H7 (cell line): Measurements from ENCODE around the gene TRIO. TPM values are rescaled to one million over a fixed set of nuclear protein-coding genes. Genes with fewer than 3 reads are reported as not detected.
"Not testable (repeated sequence)": the region's sequence is repeated elsewhere in the genome, so short reads cannot be mapped to it uniquely, and the experiment has no call there.

Source experiments
- DNase-seq: peaks from one replicate; pipeline ENCODE4 v3.0.0; 2012
- H3K27me3 ChIP-seq: 2 replicates; pipeline ENCODE4 v1.6.0; 2011; ENCODE audit warnings: mild to moderate bottlenecking, low read length; ENCODE audit not compliant: control insufficient read depth, insufficient read depth
- H3K36me3 ChIP-seq: replicated peaks from 2 replicates; pipeline ENCODE4 v1.5.1; 2011; ENCODE audit warnings: low read length; ENCODE audit not compliant: control insufficient read depth, insufficient read depth
- H3K4me3 ChIP-seq: 2 replicates; pipeline ENCODE4 v1.5.1; 2011; ENCODE audit warnings: low read depth, mild to moderate bottlenecking, control low read depth, low read length, moderate library complexity; ENCODE audit not compliant: insufficient read depth
- total RNA-seq: library from RNA; depleted of rRNA; stranded (reverse); fragments of >200 nt; shearing (Covaris generic); gene quantifications from 2 replicates; pipeline ENCODE4 v1.2.3, GENCODE V29; 2014

The TRIO gene
- total RNA-seq, 1 experiment from 2014 or later = 39.7 TPM

DNA sequence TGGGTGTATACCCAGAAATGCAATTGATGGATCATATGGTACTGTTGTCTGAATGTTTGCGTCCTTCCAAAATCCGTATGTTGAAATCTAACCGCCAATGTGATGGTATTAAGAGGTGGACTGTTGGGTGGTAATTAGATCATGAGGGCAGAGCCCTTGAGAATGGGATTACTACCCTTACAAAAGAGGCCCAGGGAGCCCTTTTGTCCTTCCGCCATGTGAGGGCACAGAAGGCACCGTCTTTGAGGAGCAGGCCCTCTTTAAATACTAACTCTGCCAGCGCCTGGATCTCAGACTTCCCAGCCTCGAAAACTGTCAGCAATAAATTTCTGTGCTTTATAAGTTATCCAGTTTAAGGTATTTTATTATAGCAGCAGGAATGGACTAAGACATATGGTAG is 282.4 kb downstream of the TRIO start:
- Histone ChIP-seq H3K36me3 (peaks cover 5% of the 10 kb centered on the region; the same call in 1 of the 2 replicates), H3K27me3 (no peaks in the 10 kb centered on the region), H3K4me3 (no peak overlapping the region)
- no peak for DNase-seq

DNA sequence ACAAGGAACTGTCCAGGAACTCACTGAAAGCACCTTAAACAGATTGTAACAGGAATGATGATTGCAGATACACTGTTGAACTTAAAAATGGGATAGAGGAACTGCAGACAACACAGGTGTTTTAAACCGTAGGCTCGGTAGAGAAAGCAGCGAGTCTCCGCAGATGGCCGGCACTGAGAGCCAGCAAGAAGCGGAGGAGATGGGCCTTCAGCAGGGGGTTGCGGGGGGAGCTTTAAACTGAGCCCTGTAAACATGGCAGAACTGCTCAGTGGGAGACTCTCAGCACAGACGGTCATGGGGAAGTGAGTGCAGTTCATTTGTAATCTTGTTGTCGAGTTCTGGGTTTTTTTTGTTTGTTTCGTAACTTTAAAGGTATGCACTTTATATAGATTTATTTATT is 283.4 kb downstream of the TRIO start:
- no peaks in the 10 kb centered on the region for H3K27me3 ChIP-seq
- H3K4me3 ChIP-seq = no peak overlapping the region
- peak; percentile 54 for DNase-seq
- peaks cover 5% of the 10 kb centered on the region; the same call in 1 of the 2 replicates for H3K36me3 ChIP-seq

DNA sequence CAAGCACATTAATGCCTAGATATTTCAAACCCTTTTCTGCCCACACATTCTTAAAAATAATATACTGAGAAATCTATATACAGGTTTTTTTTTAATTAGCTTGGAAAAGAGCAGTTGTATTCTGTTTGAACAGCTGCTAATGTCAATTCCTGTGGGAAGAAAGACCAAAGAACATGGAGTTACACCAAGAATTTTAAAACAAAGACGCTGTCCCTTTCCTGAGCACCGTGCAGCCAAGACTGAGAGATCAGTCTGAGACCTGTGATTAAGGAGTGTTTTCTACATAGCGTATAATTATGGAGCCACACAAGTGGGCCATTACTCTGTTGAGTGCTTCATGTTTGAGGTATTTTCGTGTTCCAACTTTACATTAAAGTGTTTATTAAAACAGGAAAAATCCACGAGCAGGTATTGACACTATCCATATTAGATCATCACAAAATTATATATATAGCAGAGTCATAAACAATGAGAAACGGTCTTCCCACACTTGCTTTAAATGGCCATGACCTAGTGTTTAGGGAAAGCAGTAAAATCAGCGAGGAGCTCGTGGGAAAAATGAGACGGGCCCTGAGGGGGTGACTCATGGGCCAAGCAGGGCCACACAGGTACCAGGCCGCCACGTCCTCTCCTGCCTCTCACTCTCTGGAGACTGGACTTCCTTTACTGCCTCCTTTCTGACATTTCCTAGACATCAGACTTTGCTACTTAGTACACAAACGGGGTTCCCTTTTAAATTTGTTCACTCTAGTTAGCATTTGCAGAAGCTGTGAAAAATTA is 285.4 kb downstream of the TRIO start:
- Histone ChIP-seq H3K4me3 (no peak overlapping the region), H3K27me3 (no peaks in the 10 kb centered on the region)
- no peak for DNase-seq

DNA sequence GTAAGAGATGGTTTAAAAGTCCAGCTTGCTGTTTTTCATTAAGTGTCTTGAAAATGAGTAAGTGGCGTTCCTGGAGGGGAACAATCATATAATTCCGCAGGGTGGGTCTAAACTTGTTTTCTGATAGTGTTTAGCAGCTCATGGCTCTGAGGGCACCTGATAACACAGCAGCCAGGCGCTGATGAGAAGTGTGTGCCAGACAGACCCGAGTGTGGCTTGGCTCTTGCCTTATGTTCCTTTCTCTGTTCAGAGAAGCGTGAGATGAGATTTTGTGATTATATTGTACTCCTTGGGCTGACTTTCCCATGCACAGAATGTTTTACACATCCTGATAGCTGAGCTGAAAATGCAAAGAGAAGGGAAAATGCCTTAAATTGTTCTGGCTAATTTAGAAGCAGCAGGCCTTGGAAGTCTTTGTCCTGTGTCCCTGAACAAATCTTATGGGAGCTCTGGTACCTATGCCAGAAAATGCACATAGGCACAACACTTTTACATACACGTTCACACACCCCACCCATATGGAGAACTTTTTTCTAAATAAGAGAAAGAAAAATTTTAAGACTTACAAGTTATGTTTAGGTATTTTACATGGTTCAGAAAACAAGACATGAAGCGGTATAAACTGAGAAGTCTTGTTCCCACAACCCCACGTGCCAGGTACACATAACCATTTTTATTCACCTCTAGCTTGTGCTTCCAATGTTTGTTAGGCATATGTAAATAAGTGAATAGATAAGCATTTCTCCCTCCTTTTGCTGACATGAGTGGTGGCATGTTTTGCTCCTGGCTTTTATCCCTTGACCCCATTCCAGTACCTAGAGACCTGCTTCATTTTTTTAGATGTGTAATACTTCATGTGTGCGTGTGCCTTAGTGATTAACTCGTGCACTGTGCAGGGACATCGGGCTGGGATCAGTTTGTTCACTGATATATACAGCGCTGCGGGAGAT is 286.2 kb downstream of the TRIO start:
- 0 out of 2 replicates have a peak, but pooled peaks cover 1% of the 10 kb centered on the region for H3K36me3 ChIP-seq
- no peak overlapping the region for H3K4me3 ChIP-seq
- no peak for DNase-seq
- H3K27me3 ChIP-seq = no peaks in the 10 kb centered on the region

More for the DNA sequence above, 285.4 kb downstream of the TRIO start:
- 0 out of 2 replicates have a peak, but pooled peaks cover 1% of the 10 kb centered on the region for H3K36me3 ChIP-seq

DNA sequence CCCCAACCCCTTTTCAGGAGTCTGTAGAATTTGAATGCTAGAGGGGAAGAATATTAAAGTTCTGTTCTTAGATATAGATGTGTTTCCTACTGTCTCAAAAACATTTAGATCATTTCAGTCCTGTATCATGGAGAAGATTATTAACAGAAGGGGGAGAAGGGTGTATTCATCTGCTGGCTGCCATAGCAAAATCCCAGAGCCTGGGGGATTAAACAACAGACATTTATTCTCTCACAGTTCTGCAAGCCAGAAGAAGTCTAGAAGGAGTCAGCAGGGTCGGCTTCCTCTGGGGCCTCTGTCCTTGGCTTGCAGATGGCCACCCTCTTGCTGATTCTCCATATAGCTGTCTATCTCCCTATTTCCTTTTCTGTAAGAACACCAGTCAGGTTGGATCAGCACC is 288.4 kb downstream of the TRIO start:
- DNase-seq = no peak
- Histone ChIP-seq H3K36me3 (peaks cover 3% of the 10 kb centered on the region; the same call in 1 of the 2 replicates), H3K27me3 (no peaks in the 10 kb centered on the region), H3K4me3 (no peak overlapping the region)

DNA sequence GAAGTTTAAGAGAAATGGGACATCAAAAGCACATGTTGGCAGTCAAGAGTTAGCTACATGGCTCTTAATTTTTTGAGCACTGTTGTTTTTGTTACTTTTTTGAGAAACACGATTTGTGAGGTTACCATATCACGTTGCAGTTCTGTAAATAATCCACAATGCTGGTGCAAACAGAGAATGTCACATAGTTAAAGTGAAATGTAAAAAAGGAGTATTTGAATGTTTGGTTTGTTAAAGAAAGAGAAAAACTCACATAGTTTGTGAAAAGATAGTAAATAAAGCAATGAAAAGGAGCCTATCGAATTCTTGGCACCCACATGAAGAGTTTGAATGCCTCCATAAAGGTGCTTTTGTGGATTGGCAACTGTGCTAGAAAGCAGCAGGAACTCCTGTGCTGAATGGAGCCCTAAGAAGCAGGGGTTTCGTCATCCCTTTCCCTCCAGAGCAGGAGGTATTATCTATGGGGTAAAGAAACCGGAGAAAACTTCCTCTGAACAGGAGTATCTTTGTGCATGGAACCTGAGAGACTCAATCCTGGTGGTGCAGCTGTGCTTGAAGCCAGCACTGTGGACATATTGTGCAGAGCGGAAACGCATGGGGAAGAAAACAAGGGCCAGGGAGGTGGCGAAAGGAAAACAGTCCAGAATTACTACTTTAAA is 289.9 kb downstream of the TRIO start:
- Histone ChIP-seq H3K4me3 (no peak overlapping the region), H3K36me3 (peaks cover 1% of the 10 kb centered on the region; the same call in 1 of the 2 replicates), H3K27me3 (no peaks in the 10 kb centered on the region)
- no peak for DNase-seq

DNA sequence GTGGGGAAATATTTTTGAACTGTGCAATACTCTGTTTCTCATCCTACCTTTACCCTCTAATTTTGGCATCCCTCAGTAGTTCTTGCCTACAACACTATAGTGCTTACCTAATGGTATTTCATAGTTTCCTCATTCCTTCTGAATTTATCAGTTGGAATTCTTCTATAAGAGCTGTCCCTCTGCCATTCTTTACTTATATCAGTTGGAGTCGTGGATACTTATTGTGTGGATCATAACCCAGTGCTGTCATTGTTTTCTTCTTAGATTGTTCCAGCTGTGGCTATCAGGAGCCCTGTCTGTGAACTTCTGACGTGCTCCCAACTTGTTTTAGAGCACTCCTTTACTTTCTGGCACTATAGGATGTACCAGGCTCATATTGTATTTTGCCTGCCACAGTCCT is 292.3 kb downstream of the TRIO start:
- no peak for DNase-seq
- H3K36me3 ChIP-seq = peaks cover 1% of the 10 kb centered on the region; the same call in 1 of the 2 replicates
- no peak overlapping the region for H3K4me3 ChIP-seq
- H3K27me3 ChIP-seq = no peaks in the 10 kb centered on the region

DNA sequence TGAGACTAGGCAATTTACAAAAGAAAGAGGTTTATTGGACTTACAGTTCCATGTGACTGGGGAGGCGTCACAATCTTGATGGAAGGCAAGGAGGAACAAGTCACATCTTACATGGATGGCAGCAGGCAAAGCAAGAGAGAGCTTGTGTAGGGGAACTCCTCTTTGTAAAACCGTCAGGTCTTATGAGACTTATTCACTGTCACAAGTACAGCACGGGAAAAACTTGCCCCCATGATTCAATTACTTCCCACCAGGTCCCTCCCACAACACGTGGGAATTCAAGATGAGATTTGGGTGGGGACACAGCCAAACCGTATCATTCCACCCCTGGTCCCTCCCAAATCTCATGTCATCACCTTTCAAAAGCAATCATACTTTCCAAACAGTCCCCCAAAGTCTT is 293.0 kb downstream of the TRIO start:
- not testable (repeated sequence) for H3K4me3 ChIP-seq, H3K36me3 ChIP-seq, H3K27me3 ChIP-seq, DNase-seq

DNA sequence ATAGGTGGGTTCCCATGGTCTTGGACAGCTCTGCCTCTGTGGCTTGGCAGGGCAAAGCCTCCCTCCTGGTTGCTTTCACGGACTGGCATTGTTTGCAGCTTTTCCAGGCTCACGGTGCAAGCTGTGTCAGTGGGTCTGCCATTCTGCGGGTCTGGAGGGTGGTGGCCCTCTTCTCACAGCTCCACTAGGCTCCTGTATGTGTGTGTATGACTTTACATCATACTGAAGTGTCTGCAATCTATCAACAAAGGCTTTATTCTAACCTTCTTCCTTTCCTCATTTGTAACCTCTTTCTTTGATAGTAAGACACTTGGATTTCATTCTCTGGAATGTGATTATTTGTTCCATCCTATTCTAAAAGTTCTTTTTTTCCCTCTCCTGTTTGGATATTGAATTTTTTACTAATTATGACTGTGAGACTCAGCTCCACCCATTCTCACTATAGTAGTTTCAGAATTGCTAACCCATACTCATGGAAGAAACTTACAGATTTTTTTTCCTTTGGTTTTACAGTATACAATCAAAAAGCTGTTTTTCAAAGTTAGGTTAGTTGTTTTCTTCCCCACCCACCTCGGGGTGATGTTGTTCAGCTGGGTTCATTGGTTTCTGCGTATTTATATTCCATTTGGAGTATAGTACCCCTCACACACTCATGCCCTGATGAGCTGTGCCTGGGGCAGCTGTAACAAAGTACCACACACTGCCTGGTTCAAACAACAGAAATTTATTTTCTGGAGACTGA is 293.8 kb downstream of the TRIO start:
- Histone ChIP-seq H3K4me3 (no peak overlapping the region), H3K27me3 (no peaks in the 10 kb centered on the region), H3K36me3 (peaks cover 1% of the 10 kb centered on the region; the same call in 1 of the 2 replicates)
- no peak for DNase-seq

DNA sequence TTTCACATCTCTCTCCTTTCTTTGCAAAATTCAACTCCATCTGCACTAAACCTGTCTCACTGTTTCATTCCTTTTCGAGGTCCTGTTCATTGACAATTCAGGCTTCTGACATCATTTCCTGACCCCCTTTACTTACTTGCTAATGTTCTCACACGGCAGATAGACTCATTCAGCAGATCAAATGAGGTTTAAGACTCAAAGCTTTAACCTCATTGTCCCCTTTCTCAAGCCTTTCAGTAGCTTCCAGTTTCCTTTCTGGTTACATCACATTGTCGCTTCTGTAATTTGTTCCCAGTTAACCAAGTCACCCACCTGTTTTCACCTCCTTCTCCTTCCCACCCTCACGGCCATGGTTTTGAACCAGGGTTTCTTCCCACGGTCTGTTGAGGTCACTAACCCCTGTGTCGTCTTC is 295.1 kb downstream of the TRIO start:
- no peak for DNase-seq
- no peak overlapping the region for H3K4me3 ChIP-seq
- no peaks in the 10 kb centered on the region for H3K27me3 ChIP-seq
- H3K36me3 ChIP-seq = peaks cover 1% of the 10 kb centered on the region; the same call in 1 of the 2 replicates

DNA sequence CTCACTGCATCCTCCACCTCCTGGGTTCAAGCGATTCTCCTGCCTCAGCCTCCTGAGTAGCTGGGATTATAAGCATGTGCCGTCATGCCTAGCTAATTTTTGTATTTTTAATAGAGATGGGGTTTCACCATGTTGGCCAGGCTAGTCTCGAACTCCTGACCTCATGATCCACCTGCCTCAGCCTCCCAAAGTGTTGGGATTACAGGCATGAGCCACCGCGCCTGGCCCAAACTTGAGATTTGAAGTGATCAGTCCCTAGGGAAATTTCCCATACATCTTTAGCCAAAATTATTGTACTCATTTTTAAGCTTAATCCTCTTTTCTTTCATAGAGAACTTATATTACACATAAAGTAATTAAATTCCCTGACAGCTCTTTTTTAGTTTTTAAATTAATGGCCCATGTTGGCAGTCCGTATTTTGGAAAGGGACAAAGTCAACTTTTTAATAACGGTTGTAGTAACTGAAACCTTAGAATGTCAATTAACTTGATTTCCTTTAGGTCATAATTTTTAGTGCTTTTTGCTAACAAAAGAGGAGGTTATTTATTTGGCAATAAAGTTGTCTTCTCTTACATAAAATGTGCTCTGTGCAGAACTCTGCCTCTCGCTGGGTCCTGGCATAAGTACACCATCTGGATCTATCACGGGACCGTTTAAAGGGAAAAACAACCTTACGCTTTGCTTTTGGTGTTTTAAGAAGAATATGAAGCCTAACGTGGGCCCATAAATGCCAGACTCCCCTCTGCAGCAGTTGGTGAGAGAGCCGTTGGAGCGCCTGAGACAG is 296.1 kb downstream of the TRIO start:
- Histone ChIP-seq H3K27me3 (no peaks in the 10 kb centered on the region), H3K36me3 (peaks cover 1% of the 10 kb centered on the region; the same call in 1 of the 2 replicates), H3K4me3 (no peak overlapping the region)
- DNase-seq = no peak

DNA sequence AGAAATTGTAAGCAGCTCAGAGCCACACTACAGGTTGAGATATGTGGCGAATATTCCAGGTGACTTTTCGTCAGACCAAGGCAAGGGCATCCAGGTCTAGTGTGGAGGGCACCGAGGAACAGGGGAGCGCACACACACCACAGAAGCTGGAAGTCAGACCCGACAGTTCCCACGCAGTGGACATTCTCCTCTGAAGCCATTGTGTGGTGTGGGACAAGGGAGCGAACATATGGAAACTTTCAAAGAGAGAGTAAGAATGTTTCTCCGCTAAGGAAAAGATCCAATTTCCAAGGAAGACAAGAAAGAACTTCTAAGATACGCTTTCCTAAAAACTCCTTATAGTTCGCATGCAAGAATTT is 297.1 kb downstream of the TRIO start:
- Histone ChIP-seq H3K4me3 (no peak overlapping the region), H3K36me3 (peaks cover 1% of the 10 kb centered on the region; the same call in 1 of the 2 replicates), H3K27me3 (no peaks in the 10 kb centered on the region)
- DNase-seq = no peak
